Sciatic nerve (tissue), 2 donors: ENCODE results near the gene GTSE1. TPM values are rescaled to one million over a fixed set of nuclear protein-coding genes. Genes with fewer than 3 reads are reported as not detected.

ENCODE experiments used
- ATAC-seq: fragments of 200-7000 bp; cut with Tn5 transposase; one replicate; pipeline ENCODE4 v1.9.1; 2020; ENCODE audit warnings: mild to moderate bottlenecking, moderate library complexity
- DNase-seq: peaks from one replicate; pipeline ENCODE4 v3.0.0-alpha.2; 2020; ENCODE audit warnings: low spot score
- intact Hi-C: fragments of 100-400 bp; cut with DNase I; formaldehyde crosslinking; loops from one replicate; pipeline ENCODE4 v1.14.2; 2022
- total RNA-seq: library from RNA; stranded (reverse); fragmentation: NEBNext Ultra II Directional; extraction: Animal tissue kit (Norgen Biotek cat#: 25700); gene quantifications from one replicate; pipeline ENCODE4 v1.2.1, GENCODE V29; 2021
- donor health status: DM: no; HTN: no; CAD: no.
- donor health status: DM: no; HTN: no; CAD: no.

GTSE1 gene
- total RNA-seq, 1 donor from 2014 or later: 0.49 TPM

DNA sequence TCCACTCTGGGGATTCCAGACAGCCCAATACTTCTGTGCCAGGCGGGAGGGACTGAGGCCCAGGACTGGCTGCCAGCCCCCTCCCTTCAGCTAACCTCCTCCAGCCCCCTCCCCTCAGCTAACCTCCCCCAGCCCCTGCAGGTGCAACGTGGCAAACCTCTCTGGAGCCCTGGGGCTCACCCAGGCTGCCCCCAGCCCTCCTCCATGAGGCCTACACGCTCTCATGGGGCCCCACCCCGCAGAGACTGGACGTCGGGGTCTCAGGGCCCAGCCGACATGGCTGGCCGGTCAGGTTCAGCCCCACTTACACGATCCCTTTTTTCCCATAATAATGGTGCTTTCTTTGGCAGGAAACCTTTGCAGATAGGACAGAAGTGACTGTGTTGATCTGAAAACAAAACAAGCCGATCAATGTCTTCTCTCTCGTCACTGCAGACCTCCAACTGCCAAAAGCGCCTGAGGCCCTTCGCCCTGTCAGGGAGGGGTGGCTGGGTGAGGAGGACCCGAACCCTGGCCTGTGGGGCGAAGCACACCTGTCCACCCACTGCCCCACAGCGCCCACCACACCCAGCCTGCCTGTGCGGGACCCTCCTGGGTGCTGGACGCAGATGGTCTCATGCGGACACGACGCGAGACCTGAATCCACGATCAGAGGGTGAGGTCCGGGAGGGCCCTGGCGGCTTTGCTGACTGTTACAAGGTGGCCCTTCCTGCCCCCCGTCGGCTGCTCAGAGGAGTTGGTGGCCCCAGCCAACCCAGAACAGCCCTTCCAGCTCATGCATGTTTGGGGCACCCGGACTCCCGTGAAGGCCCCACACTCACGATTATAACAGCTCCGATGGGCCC is 72.4 kb downstream of the GTSE1 start:
- ATAC-seq (no peak), DNase-seq (no peak)
- intact Hi-C loops: no loop called here

DNA sequence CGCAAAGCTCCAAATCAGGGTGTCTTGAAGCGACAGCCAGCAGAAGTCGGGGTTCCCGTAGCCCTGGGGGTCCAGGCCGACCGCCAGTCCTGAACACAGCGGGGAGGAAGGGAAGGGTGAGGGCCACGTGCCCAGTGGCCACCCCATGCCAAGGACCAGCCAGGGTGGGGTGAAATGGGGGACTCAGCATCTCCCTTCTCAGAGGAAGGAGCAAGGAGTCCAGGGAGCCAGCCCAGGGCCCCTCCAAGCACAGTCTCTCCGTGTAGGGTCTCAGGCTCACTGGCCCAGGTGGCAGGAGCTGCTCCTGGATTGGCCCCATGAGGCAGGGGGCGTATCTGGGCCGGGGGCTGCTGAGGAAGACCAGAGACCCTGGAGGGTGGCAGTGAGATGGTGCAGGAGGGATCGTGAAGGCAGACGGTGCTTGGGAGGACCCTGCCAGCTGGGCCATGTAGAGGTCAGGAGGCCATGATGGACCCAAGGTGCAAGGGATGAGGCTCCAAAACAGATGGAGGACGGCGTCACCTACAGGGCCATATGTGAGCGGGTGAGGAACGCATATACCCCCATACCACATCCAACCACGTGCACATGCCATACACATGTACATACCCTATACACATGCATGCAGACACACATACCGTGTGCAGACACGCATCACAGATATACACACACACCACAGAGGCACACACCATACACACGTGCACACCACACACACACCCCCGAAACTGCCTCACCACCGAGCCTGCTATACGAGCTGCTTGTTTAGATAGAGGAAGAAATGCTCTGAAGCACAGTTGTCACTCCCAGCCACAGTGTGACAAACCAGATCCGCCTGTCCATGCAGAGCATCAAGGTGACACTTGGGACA is 73.3 kb downstream of the GTSE1 start:
- no peak for ATAC-seq
- intact Hi-C loops: no loop called here
- DNase-seq: no peak

DNA sequence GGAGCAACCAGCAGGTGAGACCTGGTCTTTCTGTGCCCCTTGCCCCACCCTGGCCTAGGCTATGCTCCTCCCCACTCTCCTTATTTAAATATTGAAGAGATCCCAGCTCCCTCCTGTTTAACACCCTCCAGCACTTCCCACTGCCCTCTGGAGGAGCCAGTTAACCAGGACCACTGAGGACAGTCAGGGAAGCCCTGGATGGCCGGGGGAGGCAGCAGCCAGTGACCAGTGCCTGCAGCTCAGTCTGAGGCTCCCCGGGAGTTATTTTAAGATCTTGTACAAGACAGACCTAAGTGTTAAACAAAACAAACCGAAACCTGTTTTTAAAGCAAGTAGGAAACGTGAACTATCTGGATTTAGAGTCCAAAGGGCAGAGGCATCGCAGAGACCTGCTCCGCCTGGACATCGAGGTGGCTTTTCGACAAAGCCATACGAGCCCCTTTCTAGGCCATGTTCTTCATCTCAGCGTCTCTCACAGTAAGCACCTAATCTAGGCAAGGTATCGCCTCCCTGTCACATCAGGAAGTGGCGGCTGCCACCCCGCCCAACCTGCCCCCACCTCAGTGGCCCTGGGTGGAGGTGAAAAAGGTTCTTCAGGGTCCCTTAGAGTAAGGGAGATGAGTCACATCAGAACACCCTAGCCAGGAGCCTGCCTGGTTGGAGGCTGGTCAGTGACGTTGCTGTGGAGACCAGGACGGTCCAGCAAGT is 74.1 kb downstream of the GTSE1 start:
- intact Hi-C loops: no loop called here
- DNase-seq (no peak), ATAC-seq (no peak)

DNA sequence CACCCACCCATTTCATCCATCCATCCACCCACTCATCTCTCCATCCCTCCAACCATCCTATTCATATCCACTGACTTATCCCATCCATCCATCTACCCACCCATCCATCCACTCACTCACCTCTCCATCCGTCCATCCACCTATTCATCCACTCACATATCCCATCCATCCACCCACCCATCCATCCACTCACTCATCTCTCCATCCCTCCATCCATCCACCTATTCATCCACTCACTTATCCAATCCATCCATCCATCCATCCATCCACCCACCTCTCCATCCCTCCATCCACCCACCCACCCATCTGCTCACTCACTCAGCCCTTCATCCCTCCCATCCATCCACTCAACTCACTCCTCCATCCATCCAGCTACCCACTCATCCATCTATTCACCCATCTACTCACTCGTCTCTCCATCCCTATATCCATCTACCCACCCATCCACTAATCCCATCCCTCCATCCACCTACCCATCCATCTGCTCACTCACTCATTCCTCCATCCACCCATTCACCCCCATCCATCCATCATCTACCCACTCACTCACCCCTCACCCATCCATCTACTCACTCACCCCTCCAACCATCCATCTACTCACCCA is 75.1 kb downstream of the GTSE1 start:
- DNase-seq (no peak), ATAC-seq (no peak)
- intact Hi-C loops: no loop called here

DNA sequence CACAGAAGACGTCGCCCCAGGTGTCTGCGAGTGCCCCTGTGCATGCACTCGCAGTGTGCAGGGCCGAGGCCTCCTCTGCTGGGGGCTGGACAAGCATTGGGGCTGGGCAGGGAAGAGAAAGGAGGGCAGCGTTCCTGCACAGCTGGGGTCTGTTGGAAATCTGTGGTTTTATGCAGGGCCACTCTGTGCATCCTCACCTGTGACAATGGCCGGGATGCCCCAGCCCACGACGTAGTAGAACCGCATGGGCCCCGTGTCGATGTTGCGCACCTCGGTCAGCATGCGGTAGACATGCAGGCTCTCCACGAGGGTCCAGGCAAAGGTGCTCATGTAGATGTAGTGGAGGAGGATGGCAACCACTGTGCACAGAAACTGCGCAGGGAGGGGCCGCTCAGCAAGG is 76.0 kb downstream of the GTSE1 start:
- intact Hi-C loops: no loop called here
- no peak for DNase-seq
- no peak for ATAC-seq

DNA sequence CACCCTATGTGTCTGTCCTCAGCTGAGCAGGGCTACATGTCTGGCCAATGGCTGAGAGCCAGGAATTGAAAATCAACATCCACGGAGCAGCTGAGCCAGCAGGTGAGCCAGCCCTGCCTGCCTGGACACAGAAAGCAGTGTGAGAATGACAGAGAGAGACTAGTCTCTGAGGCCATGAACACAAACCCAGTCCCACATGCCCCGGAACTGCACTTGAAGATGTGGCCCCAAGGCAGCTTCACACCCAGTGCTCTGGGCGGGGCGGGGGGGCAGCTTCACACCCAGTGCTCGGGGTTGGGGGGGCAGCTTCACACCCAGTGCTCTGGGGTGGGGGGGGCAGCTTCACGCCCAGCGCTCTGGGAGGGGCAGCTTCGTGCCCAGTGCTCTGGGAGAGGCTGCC is 76.5 kb downstream of the GTSE1 start:
- intact Hi-C loops: no loop called here
- ATAC-seq (no peak), DNase-seq (no peak)

DNA sequence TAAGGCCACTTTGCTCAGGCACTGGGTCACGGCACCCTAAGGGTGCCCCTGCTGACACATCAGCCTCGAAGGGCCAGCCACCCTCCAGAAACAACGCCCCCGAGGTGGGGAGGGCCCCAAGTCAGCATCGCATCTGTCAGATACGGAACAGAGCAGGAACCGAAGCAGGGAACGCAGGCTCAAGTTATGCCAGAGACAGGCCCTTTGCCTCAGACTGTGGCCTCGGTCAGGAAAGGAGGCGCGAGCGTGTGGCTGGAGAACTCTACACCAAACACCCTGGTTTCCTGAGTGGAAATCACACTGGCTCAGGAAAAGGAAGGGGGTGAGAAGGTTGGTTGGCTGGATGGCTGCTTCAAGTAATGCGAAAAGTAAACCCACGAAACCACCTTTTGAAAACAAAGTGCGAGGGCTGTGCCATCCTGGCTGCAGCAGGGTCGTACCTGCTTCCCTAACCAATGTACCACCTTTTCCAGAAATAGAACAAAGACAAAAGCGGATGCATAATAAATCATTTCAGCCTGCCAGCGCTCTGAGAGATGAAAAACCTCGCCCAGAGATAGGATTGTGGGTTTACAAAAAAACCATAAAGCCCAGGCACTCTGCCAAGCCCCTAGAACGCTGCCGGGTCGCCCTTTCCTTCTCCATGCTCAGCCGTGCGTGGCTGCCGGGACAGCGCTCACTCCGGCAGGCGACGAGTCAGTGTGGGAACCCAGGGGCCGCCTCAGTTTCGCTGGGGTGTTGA is 77.4 kb downstream of the GTSE1 start:
- ATAC-seq (no peak), DNase-seq (no peak)
- intact Hi-C loops: no loop called here

DNA sequence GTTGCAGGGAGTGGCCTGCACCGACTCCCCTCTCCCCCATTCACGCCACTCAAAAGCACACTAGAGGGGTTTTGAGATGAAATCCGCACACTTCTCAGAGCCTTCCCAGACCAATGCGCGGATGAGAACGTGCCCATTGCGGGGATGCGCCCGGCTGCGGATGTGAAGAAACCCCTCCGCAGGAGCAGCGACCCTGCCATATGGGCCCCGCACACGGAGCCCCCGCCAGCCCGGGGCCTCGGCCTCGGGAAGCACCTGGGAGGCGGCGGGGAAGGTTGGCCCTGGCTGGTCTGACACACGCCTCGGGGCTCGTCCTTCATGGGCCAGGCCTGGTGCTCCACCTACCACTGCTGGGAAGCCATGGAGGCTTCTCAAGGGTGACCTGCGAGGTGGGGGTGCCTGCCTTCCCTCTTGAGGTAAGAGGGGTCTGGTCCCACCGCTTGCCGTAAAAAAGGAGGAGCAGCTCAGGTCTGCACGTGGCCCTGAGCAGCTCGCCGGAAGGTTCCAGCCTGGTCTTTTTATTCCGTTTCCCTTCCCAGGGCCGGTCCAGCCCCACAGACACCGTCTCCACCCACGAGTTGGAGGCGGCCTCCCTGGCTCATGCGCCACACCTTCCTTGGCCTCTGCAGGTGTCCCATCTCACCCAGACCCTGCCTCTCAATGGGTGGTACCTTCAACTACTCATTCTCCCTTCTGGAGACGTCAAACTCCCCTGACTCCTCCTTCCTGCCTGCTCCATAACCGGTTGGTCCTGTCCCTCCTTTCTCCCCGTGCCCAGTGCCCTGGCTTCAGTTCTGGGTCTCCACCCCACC is 78.2 kb downstream of the GTSE1 start:
- intact Hi-C loops: no loop called here
- DNase-seq: no peak
- ATAC-seq: no peak

DNA sequence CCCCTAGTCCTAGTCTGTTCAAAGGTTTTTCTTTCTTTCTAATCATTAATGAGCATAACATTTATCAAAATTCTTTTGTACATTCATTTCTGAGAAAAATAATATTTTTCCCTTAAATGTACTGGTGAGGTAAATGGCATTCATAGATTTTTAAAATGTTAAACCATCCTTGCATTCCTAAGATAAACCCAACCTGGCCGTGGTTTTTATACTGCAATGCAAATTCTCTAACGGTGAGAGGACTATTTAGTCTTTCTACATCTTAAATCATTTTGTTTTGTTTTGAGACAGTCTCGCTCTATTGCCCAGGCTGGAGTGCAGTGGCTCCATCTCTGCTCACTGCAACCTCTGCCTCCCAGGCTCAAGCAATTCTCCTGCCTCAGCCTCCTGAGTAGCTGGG is 79.4 kb downstream of the GTSE1 start:
- DNase-seq: no peak
- no peak for ATAC-seq
- intact Hi-C loops: no loop called here

DNA sequence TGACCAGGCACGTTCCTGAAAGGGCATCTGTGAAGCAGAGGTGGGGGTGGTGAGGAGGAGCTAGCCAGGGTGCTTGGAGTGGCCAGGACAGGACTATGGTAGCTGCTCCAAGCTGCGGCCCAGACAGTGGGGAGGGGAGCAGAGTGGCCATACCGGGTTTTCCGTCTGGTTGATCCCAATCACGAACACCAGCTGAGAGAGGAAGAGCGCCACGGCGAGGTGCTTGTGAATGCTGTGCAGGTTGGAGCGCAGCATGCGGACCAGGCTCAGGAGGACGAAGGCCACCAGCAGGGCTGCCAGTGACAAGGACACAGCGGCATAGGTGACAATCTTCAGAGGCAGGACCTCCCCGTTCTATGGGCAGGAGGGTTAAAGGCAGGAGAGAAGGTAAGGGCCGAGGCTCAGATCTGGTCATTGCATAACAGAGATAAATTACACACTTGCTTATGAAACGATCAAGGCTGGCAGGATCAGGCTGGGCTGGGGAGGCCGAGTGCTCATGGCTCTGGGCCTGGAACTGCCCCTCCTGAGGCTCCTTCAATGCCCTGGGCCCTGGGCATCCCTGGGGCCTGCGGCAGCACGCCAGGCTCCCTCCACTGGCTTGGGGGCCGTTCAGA is 80.3 kb downstream of the GTSE1 start:
- ATAC-seq: peak; percentile 58
- no peak for DNase-seq
- intact Hi-C loops: no loop called here

DNA sequence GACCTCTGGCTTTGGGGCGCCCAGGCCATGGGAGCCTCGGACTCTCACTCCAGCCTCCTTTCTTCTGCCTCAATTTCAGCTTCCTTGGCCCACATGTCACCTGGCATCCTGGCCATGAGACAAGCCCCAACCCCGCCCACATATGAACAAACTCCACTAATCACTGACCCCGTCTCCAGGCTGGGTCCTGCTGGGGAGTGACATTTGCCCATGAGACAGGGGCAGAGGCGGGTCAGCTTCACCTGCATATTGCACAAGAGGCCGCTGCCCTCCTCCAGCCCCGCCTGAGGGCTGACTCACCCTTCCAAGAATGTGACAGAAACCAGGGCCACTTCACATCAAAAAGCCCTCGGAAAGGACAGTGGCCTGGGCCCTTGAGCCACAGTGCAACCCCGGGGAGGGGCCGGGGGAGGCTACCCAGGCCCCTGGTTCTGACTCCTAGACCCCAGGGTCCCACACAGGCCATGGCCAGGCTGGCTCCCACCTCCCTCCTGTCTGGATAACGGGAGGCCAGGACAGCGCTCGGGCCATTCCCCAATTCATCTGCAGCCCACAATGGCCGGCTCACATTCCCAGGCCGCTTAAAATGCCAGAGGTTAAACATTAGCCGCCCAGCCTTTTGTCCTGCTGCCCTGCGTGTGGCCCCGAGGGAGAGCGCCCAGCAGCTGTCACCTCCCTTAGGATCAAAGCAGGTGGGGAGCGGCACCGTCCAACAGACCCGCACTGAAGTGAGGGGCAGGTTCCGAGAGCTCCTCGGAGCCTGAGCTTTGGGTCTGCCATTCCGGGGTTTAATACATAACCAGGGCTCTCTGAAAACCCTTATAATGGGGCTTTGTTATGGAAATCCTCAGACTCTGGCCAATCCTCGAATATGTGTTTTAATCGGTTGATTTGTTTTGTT is 81.1 kb downstream of the GTSE1 start:
- ATAC-seq (peak; percentile 12), DNase-seq (no peak)
- intact Hi-C loops: no loop called here

DNA sequence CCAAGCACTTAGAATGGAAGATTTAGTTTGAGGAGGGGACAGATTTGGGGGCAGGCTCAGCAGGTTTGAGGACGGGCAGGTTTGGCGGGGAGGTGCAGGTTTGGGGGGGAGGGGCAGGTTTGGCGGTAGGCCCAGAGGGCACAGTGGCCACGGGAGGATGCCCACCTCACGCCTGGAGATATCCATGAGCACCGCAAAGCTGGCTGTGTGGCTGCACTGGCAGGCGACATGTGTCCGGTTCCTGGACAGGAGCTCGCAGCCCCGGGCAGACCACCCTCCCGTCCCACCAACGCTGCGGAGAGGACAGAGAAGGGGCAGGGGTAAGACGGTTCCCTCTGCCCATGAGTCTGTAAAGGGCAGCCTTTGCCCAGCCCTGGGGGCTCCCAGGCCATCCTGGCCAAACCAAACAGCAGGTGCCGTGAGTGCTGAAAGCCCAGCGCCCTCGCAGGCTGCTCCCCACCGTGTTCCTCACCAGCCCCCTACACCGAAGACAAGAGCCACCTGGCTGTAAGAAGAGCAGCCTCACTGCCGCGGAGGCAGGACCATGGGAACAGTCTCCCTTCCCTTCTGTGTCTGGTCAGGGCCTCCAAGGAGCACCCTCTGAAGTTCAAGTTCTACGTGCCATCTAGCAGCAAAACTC is 81.9 kb downstream of the GTSE1 start:
- ATAC-seq: no peak
- intact Hi-C loops: no loop called here
- DNase-seq: no peak

DNA sequence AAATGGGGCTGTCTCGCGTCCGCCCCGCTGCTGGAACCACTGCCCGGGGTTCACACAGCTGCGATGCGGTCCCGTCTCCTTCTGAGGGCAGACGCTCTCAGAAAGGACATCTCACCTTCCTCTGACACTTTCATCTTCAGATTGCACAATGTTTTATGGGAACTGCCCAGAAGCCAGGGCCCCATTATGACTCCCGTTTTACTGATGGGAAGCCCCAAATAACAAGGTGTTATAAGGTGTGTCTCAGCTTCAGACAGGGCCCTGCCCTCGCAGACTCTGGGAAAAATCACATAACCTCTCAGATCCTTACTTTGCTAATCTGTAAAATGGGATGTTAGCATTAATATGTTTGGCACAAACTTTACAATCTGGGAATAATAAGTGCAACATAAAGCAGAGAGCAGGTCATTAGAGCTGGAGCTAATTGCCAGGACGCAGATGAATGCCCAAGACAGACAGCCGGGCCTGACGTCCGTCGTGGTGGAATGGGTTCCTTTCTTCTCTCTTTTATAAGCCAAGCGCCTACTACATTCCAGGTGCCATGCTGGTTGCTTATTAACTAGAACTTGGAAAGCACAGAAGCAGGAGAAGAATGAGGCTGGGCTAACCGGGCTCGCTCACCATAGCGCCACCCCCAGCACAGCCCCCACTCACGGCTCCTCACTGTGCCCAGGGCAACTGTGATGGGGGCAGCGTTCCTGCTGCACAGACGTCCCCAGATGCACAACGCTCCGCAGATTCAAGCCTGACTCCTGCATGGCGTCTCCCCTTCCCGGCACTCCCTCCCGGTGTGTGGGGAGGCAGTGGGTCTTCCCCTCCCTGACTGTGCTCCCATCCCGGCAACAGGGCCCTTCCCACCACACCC is 82.6 kb downstream of the GTSE1 start:
- ATAC-seq (no peak), DNase-seq (no peak)
- intact Hi-C loops: no loop called here

DNA sequence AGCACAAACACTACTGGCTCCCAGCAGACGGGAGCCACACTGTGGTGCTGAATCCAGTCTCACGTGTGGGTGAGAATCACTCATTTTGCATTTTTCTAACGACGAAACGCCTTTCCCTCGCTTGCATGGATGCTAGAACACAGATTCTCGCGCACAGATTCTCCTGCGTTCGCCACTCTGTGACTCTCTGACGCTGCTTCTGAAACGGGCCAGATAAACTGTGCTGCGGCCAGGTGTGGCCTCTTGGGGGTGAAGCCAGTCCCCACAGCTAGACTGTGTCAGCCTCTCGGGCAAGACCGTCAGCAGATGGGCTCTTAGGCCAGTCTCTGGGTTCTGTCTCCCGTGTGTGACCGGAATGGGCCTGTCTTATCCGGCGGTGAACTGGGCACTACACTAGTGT is 83.4 kb downstream of the GTSE1 start:
- DNase-seq (no peak), ATAC-seq (no peak)
- intact Hi-C loops: loop anchor here (5.0 kb wide), 1 partner anchor 297 kb away; no protein-coding TSS in a partner anchor
